GM21576 (cell line): ENCODE results near the gene ASPG.
"Not testable (repeated sequence)": the region's sequence is repeated elsewhere in the genome, so short reads cannot be mapped to it uniquely, and the experiment has no call there.

Source experiments
- ATAC-seq: cut with Tn5 transposase; IDR thresholded peaks from one replicate; pipeline ENCODE4 v1.9.1; 2021; ENCODE audit warnings: mild to moderate bottlenecking, moderate library complexity; ENCODE audit not compliant: unreplicated experiment

The ASPG gene

GRCh38 chr14:104144911-104145825 lies 59.7 kb downstream of the ASPG start:
- ATAC-seq = no peak

GRCh38 chr14:104145826-104146601 lies 60.5 kb downstream of the ASPG start:
- no peak for ATAC-seq

GRCh38 chr14:104146651-104147345 lies 61.3 kb downstream of the ASPG start:
- ATAC-seq = no peak

- ATAC-seq = no peak
These were observed 62.0 kb downstream of the ASPG start for GRCh38 chr14:104147346-104148125.

- ATAC-seq = no peak
These were observed 63.2 kb downstream of the ASPG start for GRCh38 chr14:104148433-104149277.

- no peak for ATAC-seq
These were observed 63.7 kb downstream of the ASPG start for GRCh38 chr14:104149278-104149595.

GRCh38 chr14:104149617-104150135 lies 64.2 kb downstream of the ASPG start:
- ATAC-seq = no peak

GRCh38 chr14:104150136-104151025 lies 64.9 kb downstream of the ASPG start:
- no peak for ATAC-seq

- no peak for ATAC-seq
These were observed 65.5 kb downstream of the ASPG start for GRCh38 chr14:104151026-104151381.

GRCh38 chr14:104151566-104152245 lies 66.2 kb downstream of the ASPG start:
- no peak for ATAC-seq

- ATAC-seq = no peak
These were observed 66.7 kb downstream of the ASPG start for GRCh38 chr14:104152246-104152575.

- ATAC-seq = no peak
These were observed 67.3 kb downstream of the ASPG start for GRCh38 chr14:104152686-104153393.

GRCh38 chr14:104153394-104153755 lies 67.9 kb downstream of the ASPG start:
- ATAC-seq = not testable (repeated sequence)

GRCh38 chr14:104154246-104154645 lies 68.7 kb downstream of the ASPG start:
- ATAC-seq = no peak

- no peak for ATAC-seq
These were observed 70.0 kb downstream of the ASPG start for GRCh38 chr14:104155513-104155912.

- ATAC-seq = no peak
These were observed 70.6 kb downstream of the ASPG start for GRCh38 chr14:104156142-104156541.

GRCh38 chr14:104157016-104157928 lies 71.8 kb downstream of the ASPG start:
- no peak for ATAC-seq
